SK-N-SH treated with all-trans-retinoic acid at 6 μM for 48 hours (cell line): Measurements from ENCODE around the gene EML5.

Experiments used
- BACH2 ChIP-seq: fragments of 250-450 bp; sonication (Bioruptor Pico); IDR thresholded peaks from 2 replicates; pipeline ENCODE4 v1.9.0; 2021; ENCODE audit warnings: mild to moderate bottlenecking, borderline replicate concordance
- CSDC2 ChIP-seq: fragments of 250-450 bp; sonication (Bioruptor Pico); IDR thresholded peaks from 2 replicates; pipeline ENCODE4 v1.5.0; 2020; ENCODE audit warnings: mild to moderate bottlenecking, moderate library complexity
- ESRRG ChIP-seq: fragments of 250-450 bp; sonication (Bioruptor Pico); IDR thresholded peaks from 2 replicates; pipeline ENCODE4 v1.6.1; 2021; ENCODE audit warnings: mild to moderate bottlenecking
- GLIS3 ChIP-seq: fragments of 250-450 bp; sonication (Bioruptor Pico); IDR thresholded peaks from 2 replicates; pipeline ENCODE4 v1.5.0; 2020; ENCODE audit warnings: mild to moderate bottlenecking, moderate library complexity
- ISL1 ChIP-seq: fragments of 250-450 bp; sonication (Bioruptor Pico); IDR thresholded peaks from 2 replicates; pipeline ENCODE4 v2.1.2; 2022; ENCODE audit warnings: mild to moderate bottlenecking, moderate library complexity
- PPARA ChIP-seq: fragments of 250-450 bp; sonication (Bioruptor Pico); IDR thresholded peaks from 2 replicates; pipeline ENCODE4 v1.5.0; 2020; ENCODE audit warnings: mild to moderate bottlenecking, borderline replicate concordance
- RARB ChIP-seq: fragments of 250-450 bp; sonication (Bioruptor Pico); IDR thresholded peaks from 2 replicates; pipeline ENCODE4 v1.8.0; 2021; ENCODE audit warnings: mild to moderate bottlenecking, moderate library complexity
- ZC3H10 ChIP-seq: fragments of 250-450 bp; sonication (Bioruptor Pico); IDR thresholded peaks from 2 replicates; pipeline ENCODE4 v1.5.1; 2021; ENCODE audit warnings: mild to moderate bottlenecking, moderate library complexity
- ZFP30 ChIP-seq: fragments of 450-650 bp; formaldehyde crosslinking; IDR thresholded peaks from 2 replicates; pipeline ENCODE4 v1.5.0; 2022; ENCODE audit warnings: mild to moderate bottlenecking, moderate library complexity
- ZNF565 ChIP-seq: fragments of 450-650 bp; formaldehyde crosslinking; conservative IDR thresholded peaks from 2 replicates; pipeline ENCODE4 v1.5.0; 2020; ENCODE audit warnings: low read depth, mild to moderate bottlenecking, moderate library complexity
- ZNF70 ChIP-seq: fragments of 450-650 bp; formaldehyde crosslinking; IDR thresholded peaks from 2 replicates; pipeline ENCODE4 v1.5.0; 2020; ENCODE audit warnings: mild to moderate bottlenecking, moderate library complexity
- TF ChIP-seq, protein P1 (sequence below): fragments of 250-450 bp; sonication (Bioruptor Pico); IDR thresholded peaks from 2 replicates; pipeline ENCODE4 v1.5.0; 2020; ENCODE audit warnings: mild to moderate bottlenecking, moderate library complexity
- TF ChIP-seq, protein P2 (sequence below): fragments of 250-450 bp; sonication (Bioruptor Pico); IDR thresholded peaks from 2 replicates; pipeline ENCODE4 v1.8.0; 2020; ENCODE audit warnings: mild to moderate bottlenecking, moderate library complexity, borderline replicate concordance
- TF ChIP-seq, protein P3 (sequence below): fragments of 250-450 bp; sonication (Bioruptor Pico); IDR thresholded peaks from 2 replicates; pipeline ENCODE4 v1.5.1; 2021; ENCODE audit warnings: mild to moderate bottlenecking, moderate library complexity

DNA sequence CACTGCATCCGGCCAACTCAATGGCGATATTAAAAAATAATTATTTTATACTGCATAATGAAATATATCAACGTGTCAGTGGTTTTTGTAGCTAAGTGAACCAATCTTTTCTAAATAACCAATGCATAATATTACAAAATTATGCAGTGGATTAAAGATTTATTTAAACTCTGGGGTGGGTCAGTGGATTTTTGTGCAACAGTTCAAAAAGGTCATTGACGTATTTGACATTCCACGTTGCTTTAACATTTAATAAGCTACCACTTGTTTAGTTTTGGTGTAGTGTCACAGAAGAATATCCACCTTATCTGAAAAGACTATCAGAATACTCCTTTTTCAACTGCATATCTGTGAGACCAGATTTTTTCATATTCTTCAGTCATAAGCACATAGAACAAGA, 227.3 kb downstream of the EML5 start:
- no peak for TF ChIP-seq ISL1 (CRISPR knock-in tag)
- no peak for TF ChIP-seq ZNF70 (CRISPR knock-in tag)
- TF ChIP-seq GLIS3 (CRISPR knock-in tag): no peak
- no peak for TF ChIP-seq ZC3H10 (CRISPR knock-in tag)
- TF ChIP-seq, protein P1, sequence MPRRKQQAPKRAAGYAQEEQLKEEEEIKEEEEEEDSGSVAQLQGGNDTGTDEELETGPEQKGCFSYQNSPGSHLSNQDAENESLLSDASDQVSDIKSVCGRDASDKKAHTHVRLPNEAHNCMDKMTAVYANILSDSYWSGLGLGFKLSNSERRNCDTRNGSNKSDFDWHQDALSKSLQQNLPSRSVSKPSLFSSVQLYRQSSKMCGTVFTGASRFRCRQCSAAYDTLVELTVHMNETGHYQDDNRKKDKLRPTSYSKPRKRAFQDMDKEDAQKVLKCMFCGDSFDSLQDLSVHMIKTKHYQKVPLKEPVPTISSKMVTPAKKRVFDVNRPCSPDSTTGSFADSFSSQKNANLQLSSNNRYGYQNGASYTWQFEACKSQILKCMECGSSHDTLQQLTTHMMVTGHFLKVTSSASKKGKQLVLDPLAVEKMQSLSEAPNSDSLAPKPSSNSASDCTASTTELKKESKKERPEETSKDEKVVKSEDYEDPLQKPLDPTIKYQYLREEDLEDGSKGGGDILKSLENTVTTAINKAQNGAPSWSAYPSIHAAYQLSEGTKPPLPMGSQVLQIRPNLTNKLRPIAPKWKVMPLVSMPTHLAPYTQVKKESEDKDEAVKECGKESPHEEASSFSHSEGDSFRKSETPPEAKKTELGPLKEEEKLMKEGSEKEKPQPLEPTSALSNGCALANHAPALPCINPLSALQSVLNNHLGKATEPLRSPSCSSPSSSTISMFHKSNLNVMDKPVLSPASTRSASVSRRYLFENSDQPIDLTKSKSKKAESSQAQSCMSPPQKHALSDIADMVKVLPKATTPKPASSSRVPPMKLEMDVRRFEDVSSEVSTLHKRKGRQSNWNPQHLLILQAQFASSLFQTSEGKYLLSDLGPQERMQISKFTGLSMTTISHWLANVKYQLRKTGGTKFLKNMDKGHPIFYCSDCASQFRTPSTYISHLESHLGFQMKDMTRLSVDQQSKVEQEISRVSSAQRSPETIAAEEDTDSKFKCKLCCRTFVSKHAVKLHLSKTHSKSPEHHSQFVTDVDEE (CRISPR knock-in tag): no peak
- no peak for TF ChIP-seq ZFP30
- TF ChIP-seq, protein P2, sequence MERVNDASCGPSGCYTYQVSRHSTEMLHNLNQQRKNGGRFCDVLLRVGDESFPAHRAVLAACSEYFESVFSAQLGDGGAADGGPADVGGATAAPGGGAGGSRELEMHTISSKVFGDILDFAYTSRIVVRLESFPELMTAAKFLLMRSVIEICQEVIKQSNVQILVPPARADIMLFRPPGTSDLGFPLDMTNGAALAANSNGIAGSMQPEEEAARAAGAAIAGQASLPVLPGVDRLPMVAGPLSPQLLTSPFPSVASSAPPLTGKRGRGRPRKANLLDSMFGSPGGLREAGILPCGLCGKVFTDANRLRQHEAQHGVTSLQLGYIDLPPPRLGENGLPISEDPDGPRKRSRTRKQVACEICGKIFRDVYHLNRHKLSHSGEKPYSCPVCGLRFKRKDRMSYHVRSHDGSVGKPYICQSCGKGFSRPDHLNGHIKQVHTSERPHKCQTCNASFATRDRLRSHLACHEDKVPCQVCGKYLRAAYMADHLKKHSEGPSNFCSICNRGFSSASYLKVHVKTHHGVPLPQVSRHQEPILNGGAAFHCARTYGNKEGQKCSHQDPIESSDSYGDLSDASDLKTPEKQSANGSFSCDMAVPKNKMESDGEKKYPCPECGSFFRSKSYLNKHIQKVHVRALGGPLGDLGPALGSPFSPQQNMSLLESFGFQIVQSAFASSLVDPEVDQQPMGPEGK (CRISPR knock-in tag): no peak
- no peak for TF ChIP-seq BACH2
- TF ChIP-seq CSDC2 (CRISPR knock-in tag): no peak
- TF ChIP-seq ESRRG (CRISPR knock-in tag): no peak
- no peak for TF ChIP-seq RARB (CRISPR knock-in tag)
- TF ChIP-seq ZNF565 (CRISPR knock-in tag): no peak
- TF ChIP-seq, protein P3, sequence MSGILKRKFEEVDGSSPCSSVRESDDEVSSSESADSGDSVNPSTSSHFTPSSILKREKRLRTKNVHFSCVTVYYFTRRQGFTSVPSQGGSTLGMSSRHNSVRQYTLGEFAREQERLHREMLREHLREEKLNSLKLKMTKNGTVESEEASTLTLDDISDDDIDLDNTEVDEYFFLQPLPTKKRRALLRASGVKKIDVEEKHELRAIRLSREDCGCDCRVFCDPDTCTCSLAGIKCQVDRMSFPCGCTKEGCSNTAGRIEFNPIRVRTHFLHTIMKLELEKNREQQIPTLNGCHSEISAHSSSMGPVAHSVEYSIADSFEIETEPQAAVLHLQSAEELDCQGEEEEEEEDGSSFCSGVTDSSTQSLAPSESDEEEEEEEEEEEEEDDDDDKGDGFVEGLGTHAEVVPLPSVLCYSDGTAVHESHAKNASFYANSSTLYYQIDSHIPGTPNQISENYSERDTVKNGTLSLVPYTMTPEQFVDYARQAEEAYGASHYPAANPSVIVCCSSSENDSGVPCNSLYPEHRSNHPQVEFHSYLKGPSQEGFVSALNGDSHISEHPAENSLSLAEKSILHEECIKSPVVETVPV (CRISPR knock-in tag): no peak
- no peak for TF ChIP-seq PPARA (CRISPR knock-in tag)
